Peyer's patch (tissue), 4 donors: ENCODE data around the gene P2RX3. TPM values are rescaled to one million over a fixed set of nuclear protein-coding genes. Genes with fewer than 3 reads are reported as not detected.

Experiments used
- DNase-seq, 3 donors: peaks; one replicate each; pipeline ENCODE4 v3.0.0-alpha.2; 2017 to 2019
- H3K27ac ChIP-seq, 4 donors: fragments of 200-600 bp; sonication (generic); one replicate each; pipeline ENCODE4 v1.5.1; 2016 to 2019
- H3K27me3 ChIP-seq, 2 donors: fragments of 200-600 bp; sonication (generic); one replicate each; pipeline ENCODE4 v1.5.1; 2019
- H3K36me3 ChIP-seq, 3 donors: fragments of 200-600 bp; sonication (generic); one replicate each; pipeline ENCODE4 v1.5.1; 2016 to 2019
- H3K4me1 ChIP-seq, 4 donors: fragments of 200-600 bp; sonication (generic); one replicate each; pipeline ENCODE4 v1.5.1; 2016 to 2019
- H3K4me3 ChIP-seq, 4 donors: fragments of 200-600 bp; sonication (generic); 1 replicate in 3 of 4; 2 replicates in 1 of 4; pipeline ENCODE4 v1.5.1; 2016 to 2019; ENCODE audit warnings: mild to moderate bottlenecking in 1 of 4
- H3K9me3 ChIP-seq, 4 donors: fragments of 200-600 bp; sonication (generic); one replicate each; pipeline ENCODE4 v1.5.1; 2016 to 2019; ENCODE audit warnings: mild to moderate bottlenecking in 1 of 4
- CTCF ChIP-seq, 6 experiments: fragments of 450-650 bp in 4 of 6; fragments of 200-600 bp in 2 of 6; sonication (generic) in 1 of 6; IDR thresholded peaks; one replicate each; pipeline ENCODE4 v1.5.1; 2017 to 2019; ENCODE audit warnings: antibody characterized with exemption in 6 of 6, mild to moderate bottlenecking in 3 of 6, moderate library complexity in 1 of 6
- POLR2A ChIP-seq, 2 donors: fragments of 450-650 bp; IDR thresholded peaks; one replicate each; pipeline ENCODE4 v1.5.1; 2017; ENCODE audit warnings: antibody characterized with exemption in 2 of 2, mild to moderate bottlenecking in 2 of 2, moderate library complexity in 2 of 2
- total RNA-seq, 4 donors: library from RNA; depleted of rRNA; stranded (reverse); fragments of >200 nt; gene quantifications; one replicate each; pipeline ENCODE4 v1.1.0, GENCODE V29; 2016

P2RX3 gene
- total RNA-seq, 4 donors from 2014 or later: 0.80 TPM; not detected in 3

GRCh38 chr11:57303280-57303989 is 34.7 kb upstream of the P2RX3 start:
- H3K9me3 ChIP-seq: peaks cover 0 to 13% (median 6%) of the 10 kb centered on the region in 4 donors
- H3K27me3 ChIP-seq: no peaks in the 10 kb centered on the region
- peaks cover 0 to 44% (median 0%) of the 10 kb centered on the region in 4 donors for H3K4me1 ChIP-seq
- H3K27ac ChIP-seq: peak overlapping the region in 1 of 4 donors; percentile 19
- H3K4me3 ChIP-seq: no peak overlapping the region
- TF ChIP-seq POLR2A (IDR thresholded peaks at IDR 0.05): no peak
- no peak for TF ChIP-seq CTCF (IDR thresholded peaks at IDR 0.05)
- peaks cover 0 to 53% (median 5%) of the 10 kb centered on the region in 3 donors for H3K36me3 ChIP-seq
- peak in 1 of 3 donors; percentile 22 for DNase-seq

- H3K9me3 ChIP-seq: peaks cover 0 to 10% (median 6%) of the 10 kb centered on the region in 4 donors
- peaks cover 0 to 53% (median 5%) of the 10 kb centered on the region in 3 donors for H3K36me3 ChIP-seq
- peak overlapping the region in 1 of 4 donors; percentile 19 for H3K27ac ChIP-seq
- DNase-seq: peak in 1 of 3 donors; percentile 43
- no peaks in the 10 kb centered on the region for H3K27me3 ChIP-seq
- no peak overlapping the region for H3K4me3 ChIP-seq
- no peak for TF ChIP-seq CTCF (IDR thresholded peaks at IDR 0.05)
- no peak for TF ChIP-seq POLR2A (IDR thresholded peaks at IDR 0.05)
- peaks cover 0 to 50% (median 0%) of the 10 kb centered on the region in 4 donors for H3K4me1 ChIP-seq
Observed at GRCh38 chr11:57303990-57304579, 34.1 kb upstream of the P2RX3 start.

DNA sequence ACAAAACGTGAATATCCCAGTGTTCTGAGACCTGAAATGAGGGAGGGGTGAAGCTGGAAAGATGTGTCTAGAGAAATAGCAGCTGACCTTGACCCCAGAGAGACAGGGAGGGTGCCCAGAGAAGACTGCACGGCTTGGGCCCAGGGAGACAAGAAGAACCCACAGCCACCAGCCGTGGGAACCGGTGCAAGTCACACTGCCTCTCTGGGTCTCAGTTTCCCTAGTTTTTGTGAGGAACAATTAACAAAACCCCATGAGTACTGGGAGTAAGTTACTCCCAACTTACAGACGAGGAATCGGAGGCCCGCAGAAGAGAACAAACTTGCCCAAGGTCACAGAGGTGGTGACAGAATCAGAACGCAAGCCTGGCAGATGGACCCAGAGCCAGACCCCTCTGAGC is 32.6 kb upstream of the P2RX3 start:
- peaks cover 0 to 51% (median 0%) of the 10 kb centered on the region in 3 donors for H3K36me3 ChIP-seq

GRCh38 chr11:57306161-57306876 is 31.8 kb upstream of the P2RX3 start:
- no peaks in the 10 kb centered on the region for H3K9me3 ChIP-seq
- no peak for TF ChIP-seq CTCF (IDR thresholded peaks at IDR 0.05)
- no peak for TF ChIP-seq POLR2A (IDR thresholded peaks at IDR 0.05)
- H3K4me1 ChIP-seq: peaks cover 0 to 71% (median 2%) of the 10 kb centered on the region in 4 donors
- no peak for DNase-seq
- H3K36me3 ChIP-seq: peaks cover 0 to 43% (median 0%) of the 10 kb centered on the region in 3 donors
- no peaks in the 10 kb centered on the region for H3K27me3 ChIP-seq
- H3K27ac ChIP-seq: peak overlapping the region in 1 of 4 donors; percentile 5
- no peak overlapping the region for H3K4me3 ChIP-seq

More for the DNA sequence above, 32.6 kb upstream of the P2RX3 start:
- Histone ChIP-seq H3K27me3 (no peaks in the 10 kb centered on the region), H3K27ac (no peak overlapping the region), H3K9me3 (no peaks in the 10 kb centered on the region), H3K4me3 (no peak overlapping the region), H3K4me1 (peaks cover 0 to 64% (median 0%) of the 10 kb centered on the region in 4 donors)
- DNase-seq: peak in 1 of 3 donors; percentile 29
- TF ChIP-seq POLR2A (IDR thresholded peaks at IDR 0.05) (no peak), CTCF (IDR thresholded peaks at IDR 0.05) (no peak)

GRCh38 chr11:57306940-57307565 is 31.1 kb upstream of the P2RX3 start:
- no peak overlapping the region for H3K4me3 ChIP-seq
- TF ChIP-seq POLR2A (IDR thresholded peaks at IDR 0.05) (no peak), CTCF (IDR thresholded peaks at IDR 0.05) (no peak)
- H3K27me3 ChIP-seq: no peaks in the 10 kb centered on the region
- H3K36me3 ChIP-seq: peaks cover 0 to 36% (median 0%) of the 10 kb centered on the region in 3 donors
- H3K9me3 ChIP-seq: no peaks in the 10 kb centered on the region
- peak in 1 of 3 donors; percentile 41 for DNase-seq
- H3K27ac ChIP-seq: peak overlapping the region in 2 of 4 donors; percentile 5 to 12
- H3K4me1 ChIP-seq: peaks cover 0 to 78% (median 7%) of the 10 kb centered on the region in 4 donors
